ENCODE measurements around the gene AMN. TPM values are rescaled to one million over a fixed set of nuclear protein-coding genes. Genes with fewer than 3 reads are reported as not detected.

Gene AMN
- total and polyA plus RNA-seq, 7 donors: 42.0 to 78.1 (median 43.0) TPM; not detected in 4

DNA sequence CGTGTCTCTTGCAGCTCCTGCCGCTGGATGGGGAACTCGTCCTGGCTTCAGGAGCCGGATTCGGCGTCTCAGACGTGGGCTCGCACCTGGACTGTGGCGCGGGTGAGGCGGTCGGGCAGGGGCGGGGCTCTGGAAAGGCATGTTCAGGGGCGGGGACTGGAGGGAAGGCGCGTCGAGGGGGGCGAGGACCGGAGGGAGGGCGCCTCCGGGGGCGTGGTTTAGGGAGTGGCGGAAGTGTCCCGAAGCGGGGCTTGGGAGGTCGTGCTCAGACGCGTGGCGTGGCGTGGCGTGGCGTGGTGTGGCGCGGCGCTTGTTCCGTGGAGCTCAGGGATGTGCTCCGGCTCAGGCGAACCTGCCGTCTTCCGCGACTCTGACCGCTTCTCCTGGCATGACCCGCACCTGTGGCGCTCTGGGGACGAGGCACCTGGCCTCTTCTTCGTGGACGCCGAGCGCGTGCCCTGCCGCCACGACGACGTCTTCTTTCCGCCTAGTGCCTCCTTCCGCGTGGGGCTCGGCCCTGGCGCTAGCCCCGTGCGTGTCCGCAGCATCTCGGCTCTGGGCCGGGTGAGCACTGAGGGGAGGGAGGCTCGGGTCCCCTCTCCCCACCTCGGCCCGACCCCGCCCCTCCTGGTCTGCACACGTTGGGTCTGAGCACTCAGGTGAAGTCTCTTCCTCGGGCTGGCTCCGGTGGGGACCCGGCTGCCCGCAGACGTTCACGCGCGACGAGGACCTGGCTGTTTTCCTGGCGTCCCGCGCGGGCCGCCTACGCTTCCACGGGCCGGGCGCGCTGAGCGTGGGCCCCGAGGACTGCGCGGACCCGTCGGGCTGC lies 6.2 kb downstream of the AMN start:
- no peak for DNase-seq
- TF ChIP-seq POLR2A (IDR thresholded peaks at IDR 0.05) (peak in 1 of 2 donors; percentile 68), EP300 (IDR thresholded peaks at IDR 0.05) (no peak), POLR2AphosphoS5 (IDR thresholded peaks at IDR 0.05) (no peak)
- TF ChIP-seq, protein P1, sequence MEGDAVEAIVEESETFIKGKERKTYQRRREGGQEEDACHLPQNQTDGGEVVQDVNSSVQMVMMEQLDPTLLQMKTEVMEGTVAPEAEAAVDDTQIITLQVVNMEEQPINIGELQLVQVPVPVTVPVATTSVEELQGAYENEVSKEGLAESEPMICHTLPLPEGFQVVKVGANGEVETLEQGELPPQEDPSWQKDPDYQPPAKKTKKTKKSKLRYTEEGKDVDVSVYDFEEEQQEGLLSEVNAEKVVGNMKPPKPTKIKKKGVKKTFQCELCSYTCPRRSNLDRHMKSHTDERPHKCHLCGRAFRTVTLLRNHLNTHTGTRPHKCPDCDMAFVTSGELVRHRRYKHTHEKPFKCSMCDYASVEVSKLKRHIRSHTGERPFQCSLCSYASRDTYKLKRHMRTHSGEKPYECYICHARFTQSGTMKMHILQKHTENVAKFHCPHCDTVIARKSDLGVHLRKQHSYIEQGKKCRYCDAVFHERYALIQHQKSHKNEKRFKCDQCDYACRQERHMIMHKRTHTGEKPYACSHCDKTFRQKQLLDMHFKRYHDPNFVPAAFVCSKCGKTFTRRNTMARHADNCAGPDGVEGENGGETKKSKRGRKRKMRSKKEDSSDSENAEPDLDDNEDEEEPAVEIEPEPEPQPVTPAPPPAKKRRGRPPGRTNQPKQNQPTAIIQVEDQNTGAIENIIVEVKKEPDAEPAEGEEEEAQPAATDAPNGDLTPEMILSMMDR (IDR thresholded peaks at IDR 0.05): no peak
- Histone ChIP-seq H3K27me3 (peaks cover 37 to 70% (median 60%) of the 10 kb centered on the region in 3 donors), H3K4me1 (peaks cover 0 to 32% (median 31%) of the 10 kb centered on the region in 4 donors), H3K9me3 (no peaks in the 10 kb centered on the region), H3K36me3 (peaks cover 0 to 22% (median 7%) of the 10 kb centered on the region in 4 donors), H3K4me3 (peak overlapping the region; percentile 9 to 45 (median 36)), H3K27ac (peak overlapping the region in 1 of 4 donors; percentile 33)
- WGBS, 2 donors: 1 to 2% methylated on average over 94 of the region's 94 CpGs
- intact Hi-C loops (cut with DNase I): no loop called here

DNA sequence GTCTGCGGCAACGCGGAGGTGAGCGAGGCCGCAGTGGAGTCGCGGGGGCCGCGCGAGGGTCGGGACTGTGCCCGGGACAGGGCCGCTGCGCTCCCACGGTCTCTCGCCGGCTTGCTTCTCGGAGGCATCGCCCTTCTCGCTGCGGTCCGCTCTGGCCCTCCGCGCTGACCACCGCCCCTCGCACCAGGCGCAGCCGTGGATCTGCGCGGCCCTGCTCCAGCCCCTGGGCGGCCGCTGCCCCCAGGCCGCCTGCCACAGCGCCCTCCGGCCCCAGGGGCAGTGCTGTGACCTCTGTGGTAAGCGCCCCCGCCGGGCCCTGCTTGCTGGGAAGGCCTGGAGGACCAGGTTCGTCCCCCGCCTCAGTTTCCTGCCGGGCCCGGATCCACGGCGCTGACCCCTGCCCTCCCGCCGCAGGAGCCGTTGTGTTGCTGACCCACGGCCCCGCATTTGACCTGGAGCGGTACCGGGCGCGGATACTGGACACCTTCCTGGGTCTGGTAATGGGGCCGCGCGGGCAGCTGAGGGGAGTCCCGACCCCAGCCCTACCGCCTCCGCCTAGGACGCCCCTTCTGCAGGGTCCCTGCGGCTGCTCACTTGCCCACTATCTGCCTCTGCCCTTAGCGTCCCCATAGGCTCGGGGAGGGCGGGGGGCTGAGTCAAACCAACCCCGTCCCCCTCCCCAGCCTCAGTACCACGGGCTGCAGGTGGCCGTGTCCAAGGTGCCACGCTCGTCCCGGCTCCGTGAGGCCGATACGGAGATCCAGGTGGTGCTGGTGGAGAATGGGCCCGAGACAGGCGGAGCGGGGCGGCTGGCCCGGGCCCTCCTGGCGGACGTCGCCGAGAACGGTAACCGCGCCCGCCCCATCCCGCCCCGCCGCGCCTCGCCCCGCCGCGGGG lies 7.0 kb downstream of the AMN start:
- H3K36me3 ChIP-seq: peaks cover 0 to 27% (median 9%) of the 10 kb centered on the region in 4 donors

DNA sequence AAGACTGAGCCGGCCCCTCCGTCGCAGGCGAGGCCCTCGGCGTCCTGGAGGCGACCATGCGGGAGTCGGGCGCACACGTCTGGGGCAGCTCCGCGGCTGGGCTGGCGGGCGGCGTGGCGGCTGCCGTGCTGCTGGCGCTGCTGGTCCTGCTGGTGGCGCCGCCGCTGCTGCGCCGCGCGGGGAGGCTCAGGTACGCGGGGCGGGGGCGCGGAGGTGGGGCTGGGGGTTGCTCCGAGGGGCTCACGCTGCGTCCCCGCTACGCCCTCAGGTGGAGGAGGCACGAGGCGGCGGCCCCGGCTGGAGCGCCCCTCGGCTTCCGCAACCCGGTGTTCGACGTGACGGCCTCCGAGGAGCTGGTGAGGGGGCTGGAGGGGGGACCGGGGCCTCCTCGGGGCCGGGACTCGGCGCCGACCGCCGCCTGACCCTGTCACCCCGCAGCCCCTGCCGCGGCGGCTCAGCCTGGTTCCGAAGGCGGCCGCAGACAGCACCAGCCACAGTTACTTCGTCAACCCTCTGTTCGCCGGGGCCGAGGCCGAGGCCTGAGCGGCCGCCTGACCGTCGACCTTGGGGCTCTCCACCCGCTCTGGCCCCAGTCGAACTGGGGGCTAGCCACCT lies 7.8 kb downstream of the AMN start:
- 4 to 11% methylated on average over 74 of the region's 74 CpGs for WGBS, 2 donors
- Histone ChIP-seq H3K9me3 (no peaks in the 10 kb centered on the region), H3K4me1 (peaks cover 0 to 30% (median 30%) of the 10 kb centered on the region in 4 donors), H3K36me3 (peaks cover 0 to 27% (median 9%) of the 10 kb centered on the region in 4 donors), H3K4me3 (peak overlapping the region in 3 of 4 donors; percentile 29 to 45 (median 44)), H3K27me3 (peaks cover 28 to 54% (median 43%) of the 10 kb centered on the region in 3 donors), H3K27ac (no peak overlapping the region)
- DNase-seq: no peak
- TF ChIP-seq, protein P1 (IDR thresholded peaks at IDR 0.05): no peak
- TF ChIP-seq POLR2A (IDR thresholded peaks at IDR 0.05) (no peak), EP300 (IDR thresholded peaks at IDR 0.05) (no peak), POLR2AphosphoS5 (IDR thresholded peaks at IDR 0.05) (no peak)
- intact Hi-C loops (cut with DNase I): no loop called here

More for the DNA sequence above, 7.0 kb downstream of the AMN start:
- WGBS, 2 donors: 2 to 5% methylated on average over 94 of the region's 94 CpGs
- no peaks in the 10 kb centered on the region for H3K9me3 ChIP-seq
- DNase-seq: no peak
- peaks cover 0 to 30% (median 30%) of the 10 kb centered on the region in 4 donors for H3K4me1 ChIP-seq
- TF ChIP-seq EP300 (IDR thresholded peaks at IDR 0.05) (no peak), POLR2A (IDR thresholded peaks at IDR 0.05) (no peak), POLR2AphosphoS5 (IDR thresholded peaks at IDR 0.05) (no peak)
- TF ChIP-seq, protein P1 (IDR thresholded peaks at IDR 0.05): no peak
- H3K27me3 ChIP-seq: peaks cover 32 to 62% (median 51%) of the 10 kb centered on the region in 3 donors
- H3K27ac ChIP-seq: peak overlapping the region in 1 of 4 donors; percentile 7
- intact Hi-C loops (cut with DNase I): no loop called here
- peak overlapping the region in 3 of 4 donors; percentile 29 to 45 (median 44) for H3K4me3 ChIP-seq

DNA sequence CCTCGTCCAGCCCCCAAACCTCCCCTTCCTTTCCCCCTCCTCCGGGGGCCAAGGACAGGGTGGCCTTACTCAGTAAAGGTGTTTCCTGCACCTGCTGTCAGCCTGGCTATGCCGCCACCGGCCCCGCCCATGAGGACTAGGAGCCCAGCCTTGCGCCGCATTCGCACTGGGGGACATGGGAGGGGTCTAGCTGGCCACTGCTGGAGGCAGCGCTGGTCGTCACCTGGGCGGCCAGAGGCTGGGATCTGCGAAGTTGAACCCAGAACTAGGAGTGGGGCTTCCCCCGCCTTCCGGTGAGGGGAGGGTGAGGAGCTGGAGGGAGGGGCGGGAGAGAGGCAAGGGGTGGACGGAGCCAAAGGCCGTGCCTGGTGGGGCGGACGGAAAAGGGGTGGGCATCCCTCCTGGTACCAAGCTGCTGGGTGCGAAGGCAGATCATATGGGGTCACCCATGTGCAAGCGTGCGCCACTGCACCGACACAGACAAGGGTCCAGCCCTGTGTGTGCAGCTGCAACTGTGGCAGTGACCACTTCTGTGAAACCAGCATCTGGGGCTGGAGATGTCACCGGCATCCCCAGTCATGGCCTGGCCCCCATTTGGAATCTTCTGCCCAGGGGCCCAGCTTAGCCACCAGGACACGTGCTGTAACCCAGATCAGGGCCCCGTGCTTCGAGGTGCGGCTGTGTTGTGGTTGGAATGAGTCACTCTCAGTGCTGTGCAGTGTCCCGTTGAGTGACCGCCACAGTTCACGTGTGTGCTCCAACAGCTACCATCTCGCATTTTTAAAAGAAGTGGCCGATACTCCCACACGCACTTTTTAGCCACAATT lies 8.5 kb downstream of the AMN start:
- no peak overlapping the region for H3K4me3 ChIP-seq
- H3K27me3 ChIP-seq: peaks cover 28 to 47% (median 38%) of the 10 kb centered on the region in 3 donors
- 50 to 71% methylated on average over 34 of the region's 34 CpGs for WGBS, 2 donors

More for the DNA sequence above, 8.5 kb downstream of the AMN start:
- no peak for DNase-seq
- TF ChIP-seq EP300 (IDR thresholded peaks at IDR 0.05): no peak
- TF ChIP-seq POLR2AphosphoS5 (IDR thresholded peaks at IDR 0.05): peak in 1 of 4 donors; percentile 11
- H3K9me3 ChIP-seq: no peaks in the 10 kb centered on the region
- H3K27ac ChIP-seq: no peak overlapping the region
- H3K4me1 ChIP-seq: peaks cover 0 to 30% (median 30%) of the 10 kb centered on the region in 4 donors
- intact Hi-C loops (cut with DNase I): no loop called here
- peaks cover 0 to 27% (median 9%) of the 10 kb centered on the region in 4 donors for H3K36me3 ChIP-seq
